CD4-positive, alpha-beta T cell treated with Interferon alpha-2 for 1 hour (primary cell): ENCODE results near the gene RABAC1.

Experiments used
- DNase-seq, 2 donors: peaks; one replicate each; pipeline ENCODE4 v3.0.0-alpha.2; 2020 to 2022

RABAC1 gene

DNA sequence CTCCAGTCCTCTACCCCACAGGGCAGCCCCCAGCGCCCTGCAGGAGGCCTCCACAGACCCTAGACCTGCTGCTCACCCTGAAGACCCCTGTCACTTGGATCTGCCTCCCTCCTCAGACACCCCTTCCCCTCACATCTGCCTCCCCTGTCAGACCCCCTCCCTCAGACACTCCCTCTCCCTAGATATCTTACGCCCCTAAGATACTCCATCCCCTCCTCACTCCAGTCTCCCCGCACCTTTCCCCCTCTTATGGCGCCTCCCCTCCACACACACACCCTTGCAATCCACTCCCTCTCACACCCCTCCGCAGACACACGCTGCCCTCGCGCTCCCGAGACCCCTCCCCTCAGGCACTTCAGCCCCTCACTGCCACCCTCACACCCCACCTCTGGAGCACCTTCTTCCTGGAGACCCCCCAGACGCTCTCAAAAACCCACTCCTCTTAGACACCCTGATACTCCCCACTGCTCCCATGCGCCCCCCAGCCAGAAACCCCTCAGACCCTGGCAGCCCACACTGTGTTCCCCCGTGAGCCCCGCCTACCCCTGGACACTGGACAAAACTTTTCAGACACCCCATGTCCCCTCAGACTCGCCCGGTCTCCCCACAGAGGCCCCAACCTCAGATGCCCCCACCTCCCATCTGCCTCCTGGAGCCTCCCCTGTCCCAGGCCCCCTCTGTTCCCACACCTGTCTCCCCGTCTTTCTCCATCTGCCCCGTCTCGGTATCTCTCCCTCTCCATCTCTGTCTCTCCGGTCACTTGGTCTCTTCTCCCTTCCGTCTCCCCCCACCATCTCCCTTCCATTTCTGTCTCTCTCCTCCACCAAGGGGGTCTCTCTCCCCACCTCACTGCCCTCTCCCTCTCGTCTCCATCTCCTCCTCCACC is 45.3 kb downstream of the RABAC1 start:
- DNase-seq, result no peak

DNA sequence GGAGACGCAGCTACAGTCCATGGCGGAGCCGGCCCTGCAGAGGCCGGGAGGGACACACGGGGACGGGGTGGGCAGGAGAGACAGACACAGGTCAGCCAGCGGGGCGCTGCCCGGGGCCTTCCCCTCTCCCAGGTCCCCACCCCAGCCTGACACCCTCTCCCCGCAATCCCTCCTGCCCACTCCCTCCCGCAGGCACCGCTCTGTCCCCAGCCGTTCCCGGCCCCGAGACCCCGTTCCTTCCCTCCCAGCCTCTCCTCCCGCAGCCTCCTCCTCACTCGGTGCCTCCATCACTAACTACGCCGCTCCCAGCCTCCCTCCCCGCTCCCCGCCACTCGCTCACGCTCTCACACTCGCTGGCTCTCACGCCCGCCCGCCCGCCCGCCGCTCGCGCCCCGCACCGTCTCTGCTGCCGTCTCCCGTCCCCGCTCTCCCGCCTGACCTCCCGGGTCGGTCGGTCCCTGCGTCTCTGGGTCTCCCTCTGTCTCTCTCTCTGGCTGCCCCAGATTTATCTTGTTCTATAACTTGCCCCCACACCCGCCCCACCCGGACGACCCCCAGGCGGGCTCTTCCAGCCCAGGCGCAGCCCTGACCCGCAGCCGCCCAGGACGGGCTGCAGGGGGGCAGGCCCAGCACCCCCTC is 46.1 kb downstream of the RABAC1 start:
- DNase-seq, result no peak

DNA sequence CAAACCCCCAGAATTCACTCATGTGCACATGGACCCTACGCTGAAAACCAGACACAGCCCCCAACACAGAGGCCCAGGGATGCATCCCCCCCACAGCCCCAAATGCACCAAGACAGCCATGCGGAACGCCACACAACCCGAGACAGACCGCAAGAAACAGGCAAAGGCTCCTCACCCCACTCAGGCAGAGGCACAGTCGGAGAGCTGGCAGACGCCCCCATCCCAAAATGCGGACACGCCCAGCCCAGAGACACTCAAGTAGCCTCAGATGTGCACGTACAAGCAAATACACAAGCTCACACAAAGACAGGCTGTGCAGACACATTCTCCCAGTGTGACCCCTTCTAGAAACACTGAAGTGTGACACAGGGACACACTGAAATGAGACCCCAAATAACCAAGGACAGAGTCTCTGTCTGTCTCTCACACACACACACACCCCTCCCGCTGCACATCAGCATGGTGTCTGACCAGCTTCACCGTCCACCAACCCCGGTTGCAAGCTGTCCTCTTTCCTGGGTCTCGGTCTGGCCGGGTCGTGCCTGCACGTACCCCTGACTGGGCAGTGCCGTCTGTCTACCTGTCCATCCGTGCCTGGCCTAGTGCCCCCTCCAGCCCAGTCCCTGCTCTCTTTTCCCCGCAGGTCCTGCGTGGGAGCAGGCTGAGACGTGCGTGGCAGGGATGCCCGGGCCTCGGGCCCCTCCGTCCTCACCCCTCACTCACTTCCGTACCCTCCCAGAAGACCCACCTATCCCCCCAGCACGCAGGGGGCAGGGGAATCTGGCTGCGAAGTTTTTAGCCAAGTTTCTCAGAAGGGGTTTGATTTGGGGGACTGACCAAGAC is 47.0 kb downstream of the RABAC1 start:
- no peak for DNase-seq

DNA sequence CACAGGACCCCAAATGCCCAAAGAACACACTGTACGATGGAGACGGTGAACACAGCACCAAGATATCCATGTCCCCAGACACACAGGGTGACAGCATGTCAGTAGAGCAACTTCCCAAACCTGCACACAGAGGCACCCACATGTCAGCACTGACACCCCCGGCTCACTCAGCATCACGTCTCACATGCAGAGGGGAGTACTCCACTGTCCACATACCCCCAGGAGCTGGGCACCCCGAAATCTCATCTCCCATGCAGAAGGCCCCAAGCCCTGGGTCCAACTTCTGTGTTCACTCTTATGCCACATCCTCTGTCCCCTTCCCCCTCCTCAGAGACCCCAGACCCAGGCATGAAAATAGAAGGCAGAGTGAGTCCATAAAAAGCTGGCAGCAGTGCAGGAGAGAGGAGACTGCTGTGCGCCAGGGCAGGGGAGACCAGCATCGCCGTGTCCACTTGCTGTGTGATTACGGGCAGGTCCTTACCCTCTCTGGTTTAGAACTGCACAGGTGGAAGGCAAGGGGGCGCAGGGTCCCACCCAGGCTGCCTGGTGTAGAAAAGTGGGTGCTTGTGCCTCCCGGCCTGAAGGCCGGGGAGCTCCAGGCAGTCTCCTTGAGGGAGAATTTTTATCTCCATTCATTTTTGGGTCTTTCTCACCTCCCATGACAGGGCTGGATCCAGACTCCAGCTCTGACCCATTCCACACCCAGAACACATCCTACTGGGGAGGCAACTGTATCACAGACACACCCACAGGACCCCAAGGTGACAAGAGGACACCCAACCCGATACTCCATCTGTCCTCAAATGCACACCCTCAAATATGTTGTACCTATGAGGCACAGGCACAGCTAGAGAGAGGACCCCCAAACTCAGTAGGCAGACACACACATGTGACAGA is 47.9 kb downstream of the RABAC1 start:
- DNase-seq, result no peak

DNA sequence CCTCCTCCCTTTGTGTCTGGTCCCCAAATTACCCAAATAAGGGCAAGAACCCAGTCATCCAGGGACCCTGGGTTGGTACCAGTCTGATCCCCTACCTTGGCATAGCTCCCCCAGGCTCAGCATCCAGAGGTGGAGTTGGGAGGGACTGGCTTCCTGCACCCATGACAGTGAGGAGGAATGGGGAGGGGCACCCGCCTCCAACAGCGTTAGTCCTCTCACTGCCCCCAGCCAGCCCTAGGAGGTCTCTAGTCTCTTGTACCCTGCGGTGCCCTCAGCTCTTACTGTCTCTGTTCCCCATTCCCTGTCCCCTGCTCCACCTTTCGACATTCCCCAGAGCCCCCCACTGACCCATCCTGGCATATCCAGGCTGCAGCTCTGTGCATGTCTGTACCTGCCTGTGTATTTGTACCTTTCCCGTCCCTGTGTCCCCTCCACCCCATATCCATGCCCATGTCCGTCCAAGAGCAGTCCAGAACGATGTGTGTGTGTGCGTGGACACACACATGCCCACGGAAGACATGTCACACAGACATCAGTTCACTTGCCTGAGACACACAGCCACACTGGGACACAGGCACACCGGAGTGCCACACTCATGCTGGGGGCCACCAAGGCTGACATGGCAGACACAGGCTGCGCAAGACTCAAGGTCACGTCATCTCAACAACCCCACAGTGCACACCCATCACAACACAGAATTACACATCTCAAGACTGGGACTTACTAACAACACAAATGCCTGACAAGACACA is 48.7 kb downstream of the RABAC1 start:
- DNase-seq, result no peak

DNA sequence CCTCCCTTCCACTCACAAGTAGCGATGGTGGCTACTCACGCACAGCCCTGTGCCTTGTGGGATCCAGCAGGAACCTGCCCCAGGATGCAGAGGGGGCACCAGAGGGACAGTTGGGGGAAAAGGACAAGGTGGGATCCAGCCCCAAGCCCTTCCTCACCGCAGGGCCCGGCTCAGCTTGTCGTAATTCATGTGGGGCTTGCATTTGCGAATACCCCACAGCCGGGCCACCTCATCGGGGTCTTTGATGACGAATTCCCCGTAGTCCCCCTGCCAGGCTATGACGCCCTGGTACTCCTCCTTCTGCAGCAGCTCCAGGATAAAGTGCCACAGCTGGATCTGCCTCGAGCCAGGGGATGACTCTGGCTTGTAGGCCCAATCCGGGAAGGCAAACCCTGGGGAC is 49.4 kb downstream of the RABAC1 start:
- DNase-seq, result no peak

DNA sequence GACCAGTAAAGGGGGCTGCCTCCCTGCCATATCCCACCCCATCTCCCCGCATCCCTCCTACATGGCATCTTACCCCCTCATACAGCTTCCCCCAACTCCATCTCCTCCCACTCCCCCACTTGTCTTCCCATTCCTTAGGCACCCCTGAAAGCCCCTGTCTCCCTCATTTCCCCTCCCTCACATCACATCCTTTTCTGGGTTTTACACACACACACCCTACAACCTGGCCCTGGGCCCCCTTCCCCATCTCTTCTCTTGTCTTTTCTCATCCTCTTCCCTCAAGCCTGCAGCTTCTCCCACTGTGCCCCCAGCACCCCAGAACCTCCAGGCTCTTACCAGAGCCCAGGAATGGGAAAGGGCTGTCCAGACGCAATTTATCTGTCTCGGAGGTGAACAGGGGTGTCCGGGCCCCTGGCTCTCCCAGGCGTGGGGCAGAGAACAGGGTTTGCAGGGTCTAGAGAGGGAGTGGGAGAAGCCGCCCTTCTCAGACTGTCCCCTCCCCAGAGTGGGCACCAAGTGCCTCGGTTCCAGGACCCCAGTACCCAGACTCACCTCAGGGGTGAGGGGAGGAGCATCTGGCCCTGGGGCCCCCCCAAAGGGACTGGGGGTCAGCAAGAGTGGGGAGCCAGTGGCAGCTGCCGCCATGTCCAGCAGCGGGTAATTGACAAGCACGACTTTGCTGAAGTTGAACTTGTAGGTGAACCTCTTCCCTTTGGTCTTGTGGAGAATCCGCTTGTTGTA is 50.2 kb downstream of the RABAC1 start:
- DNase-seq, result no peak

DNA sequence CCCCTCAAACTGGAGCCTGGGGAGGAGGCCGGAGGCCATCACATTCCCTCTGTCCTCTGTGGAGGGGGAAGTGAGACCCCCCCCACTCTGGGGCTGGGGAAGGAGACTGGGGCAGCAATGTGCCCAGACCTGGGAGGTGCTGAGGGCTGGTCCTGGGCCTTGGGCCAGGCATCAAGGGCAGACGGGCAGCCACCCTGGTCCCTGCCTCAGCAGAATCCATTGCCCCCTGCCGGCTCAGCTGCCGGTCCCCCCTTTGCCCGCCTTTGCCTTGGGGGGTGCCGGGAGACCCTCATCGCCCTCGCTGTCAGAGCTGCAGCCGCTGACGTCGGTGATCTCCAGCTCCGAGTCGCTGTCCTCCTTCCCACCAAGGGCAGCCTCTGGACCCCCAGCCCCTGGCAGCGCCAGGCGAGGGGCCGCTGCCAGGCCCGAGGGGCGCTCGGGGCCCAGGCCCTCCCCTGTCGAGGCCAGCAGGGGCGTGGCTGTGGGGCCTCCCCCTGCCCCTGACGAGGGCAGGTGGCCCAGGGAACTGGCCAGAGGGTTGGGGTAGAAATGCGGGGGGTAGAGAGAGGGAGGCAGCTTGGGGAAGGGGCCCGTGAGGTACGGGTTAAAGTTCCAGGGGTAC is 51.0 kb downstream of the RABAC1 start:
- DNase-seq, result no peak

DNA sequence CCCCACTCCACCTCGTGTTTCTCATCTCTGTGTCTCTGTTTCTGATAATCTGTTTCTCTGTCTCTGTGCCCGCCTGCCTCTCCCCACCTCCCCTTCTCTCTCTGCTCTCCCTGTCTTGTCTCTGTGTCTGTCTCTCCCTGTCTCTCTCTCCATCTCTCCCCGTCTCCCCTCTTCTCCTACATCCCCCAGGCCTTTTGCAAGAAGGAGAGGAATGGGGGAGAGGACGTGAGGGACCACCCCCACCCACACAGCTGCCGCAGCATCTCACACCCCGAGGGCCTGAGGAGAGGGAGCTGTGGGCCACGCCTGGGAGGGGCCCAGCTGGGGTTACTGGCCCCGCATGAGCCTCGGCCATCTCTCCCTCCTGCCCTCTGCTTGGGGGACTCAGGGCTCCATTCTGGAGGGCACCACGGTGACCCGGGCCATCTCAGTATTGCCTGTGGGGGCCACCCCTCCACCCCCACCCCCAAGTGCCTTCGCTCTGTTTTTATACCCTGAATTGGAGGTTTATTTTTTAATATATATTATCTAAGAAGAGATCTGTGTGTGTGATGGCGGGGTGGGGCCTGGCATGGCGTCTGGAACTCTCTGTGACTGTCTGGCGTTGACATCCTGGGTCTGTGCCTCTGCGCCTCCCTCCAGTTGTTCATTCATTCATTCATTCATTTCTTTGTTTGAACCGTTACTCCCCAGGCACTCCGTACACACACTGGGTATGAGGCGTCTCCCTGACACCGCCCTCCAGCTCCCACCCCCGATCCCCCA is 52.0 kb downstream of the RABAC1 start:
- no peak for DNase-seq
